ENCODE results near the gene KCNH4. TPM values are rescaled to one million over a fixed set of nuclear protein-coding genes. Genes with fewer than 3 reads are reported as not detected.

KCNH4 gene
- total RNA-seq, 1 donor from 2014 or later: not detected

GRCh38 chr17:42200706-42201457 lies 19.9 kb upstream of the KCNH4 start:
- no peak overlapping the region for H3K4me2 ChIP-seq
- no peaks in the 10 kb centered on the region for H3K79me2 ChIP-seq (ENCODE audit: low read depth)
- no peak overlapping the region for H3K4me3 Mint-ChIP-seq
- peaks cover 19% of the 10 kb centered on the region for H3K36me3 Mint-ChIP-seq
- no peak overlapping the region for H3K27ac ChIP-seq
- H3K9me3 ChIP-seq (ENCODE audit: low read depth): no peaks in the 10 kb centered on the region
- H4K20me1 ChIP-seq (ENCODE audit: low read depth): no peaks in the 10 kb centered on the region
- H3K27me3 Mint-ChIP-seq (ENCODE audit: insufficient read depth, low read depth): peaks cover 4% of the 10 kb centered on the region
- H2AFZ ChIP-seq (replicated peaks): no peak overlapping the region
- H3F3A ChIP-seq (ENCODE audit: low read depth): peaks cover 15% of the 10 kb centered on the region
- no peaks in the 10 kb centered on the region for H3K27me3 ChIP-seq
- H3K4me3 ChIP-seq: no peak overlapping the region
- H3K9me3 Mint-ChIP-seq: no peaks in the 10 kb centered on the region
- no peak for DNase-seq (ENCODE audit: low spot score)
- TF ChIP-seq EZH2phosphoT487 (IDR thresholded peaks at IDR 0.05) (no peak), CTCF (IDR thresholded peaks at IDR 0.05) (no peak), EZH2 (IDR thresholded peaks at IDR 0.05) (no peak)
- H3K36me3 ChIP-seq: no peaks in the 10 kb centered on the region
- peak overlapping the region; percentile 6 for H3K27ac Mint-ChIP-seq
- H3K4me1 ChIP-seq: no peaks in the 10 kb centered on the region
- no peaks in the 10 kb centered on the region for H3K4me1 Mint-ChIP-seq
- H3K9ac ChIP-seq: no peak overlapping the region

- Histone ChIP-seq H3K9ac (no peak overlapping the region), H2AFZ (replicated peaks) (no peak overlapping the region), H3K36me3 (no peaks in the 10 kb centered on the region), H3K79me2 (ENCODE audit: low read depth) (no peaks in the 10 kb centered on the region), H3K4me3 (no peak overlapping the region), H3K27ac (no peak overlapping the region), H3K4me1 (no peaks in the 10 kb centered on the region), H3K9me3 (ENCODE audit: low read depth) (no peaks in the 10 kb centered on the region), H4K20me1 (ENCODE audit: low read depth) (no peaks in the 10 kb centered on the region), H3F3A (ENCODE audit: low read depth) (peaks cover 15% of the 10 kb centered on the region), H3K4me2 (no peak overlapping the region), H3K27me3 (no peaks in the 10 kb centered on the region)
- no peak overlapping the region for H3K4me3 Mint-ChIP-seq
- TF ChIP-seq CTCF (IDR thresholded peaks at IDR 0.05) (no peak), EZH2phosphoT487 (IDR thresholded peaks at IDR 0.05) (no peak)
- peaks cover 2% of the 10 kb centered on the region for H3K27me3 Mint-ChIP-seq (ENCODE audit: insufficient read depth, low read depth)
- peaks cover under 1% of the 10 kb centered on the region for H3K4me1 Mint-ChIP-seq
- DNase-seq (ENCODE audit: low spot score): no peak
- H3K27ac Mint-ChIP-seq: no peak overlapping the region
- peaks cover 14% of the 10 kb centered on the region for H3K36me3 Mint-ChIP-seq
- H3K9me3 Mint-ChIP-seq: no peaks in the 10 kb centered on the region
Measured at GRCh38 chr17:42199416-42200011, 18.6 kb upstream of the KCNH4 start.

GRCh38 chr17:42198897-42199296 lies 18.0 kb upstream of the KCNH4 start:
- peaks cover 6% of the 10 kb centered on the region for H3K4me1 Mint-ChIP-seq
- H3K4me3 Mint-ChIP-seq: no peak overlapping the region
- Histone ChIP-seq H3K36me3 (no peaks in the 10 kb centered on the region), H2AFZ (replicated peaks) (no peak overlapping the region), H3K9ac (no peak overlapping the region), H3K4me1 (peaks cover 6% of the 10 kb centered on the region), H3K79me2 (ENCODE audit: low read depth) (no peaks in the 10 kb centered on the region), H3K4me3 (no peak overlapping the region), H3K9me3 (ENCODE audit: low read depth) (no peaks in the 10 kb centered on the region), H3K4me2 (no peak overlapping the region), H4K20me1 (ENCODE audit: low read depth) (no peaks in the 10 kb centered on the region), H3F3A (ENCODE audit: low read depth) (peaks cover 15% of the 10 kb centered on the region), H3K27me3 (no peaks in the 10 kb centered on the region), H3K27ac (no peak overlapping the region)
- no peak for TF ChIP-seq CTCF (IDR thresholded peaks at IDR 0.05)
- TF ChIP-seq EZH2 (IDR thresholded peaks at IDR 0.05): no peak
- TF ChIP-seq EZH2phosphoT487 (IDR thresholded peaks at IDR 0.05): no peak
- no peaks in the 10 kb centered on the region for H3K9me3 Mint-ChIP-seq
- no peak for DNase-seq (ENCODE audit: low spot score)
- no peak overlapping the region for H3K27ac Mint-ChIP-seq
- peaks cover 3% of the 10 kb centered on the region for H3K27me3 Mint-ChIP-seq (ENCODE audit: insufficient read depth, low read depth)
- H3K36me3 Mint-ChIP-seq: peaks cover 10% of the 10 kb centered on the region
